Endodermal cell (in vitro differentiated cells): ENCODE data around the gene GAS2. TPM values are rescaled to one million over a fixed set of nuclear protein-coding genes. Genes with fewer than 3 reads are reported as not detected.

Source experiments
- DNase-seq: peaks from one replicate; pipeline ENCODE4 v3.0.0-alpha.2; 2017
- H3K27ac ChIP-seq: 2 replicates; pipeline ENCODE4 v1.5.1; 2013; ENCODE audit warnings: mild to moderate bottlenecking, low read depth, low read length, moderate library complexity
- H3K27me3 ChIP-seq: 2 replicates; pipeline ENCODE4 v1.6.1; 2013; ENCODE audit warnings: mild to moderate bottlenecking, low read length, moderate library complexity; ENCODE audit not compliant: insufficient read depth, control insufficient read depth, poor library complexity, severe bottlenecking
- H3K36me3 ChIP-seq: 2 replicates; pipeline ENCODE4 v1.7.0; 2013; ENCODE audit warnings: mild to moderate bottlenecking, low read length, moderate library complexity; ENCODE audit not compliant: control insufficient read depth, insufficient read depth
- H3K4me1 ChIP-seq: one replicate; pipeline ENCODE4 v1.7.0; 2013; ENCODE audit warnings: low read length; ENCODE audit not compliant: control insufficient read depth, insufficient read depth
- H3K4me3 ChIP-seq: 2 replicates; pipeline ENCODE4 v1.5.1; 2013; ENCODE audit warnings: mild to moderate bottlenecking, low read length, moderate library complexity
- H3K9ac ChIP-seq: 2 replicates; pipeline ENCODE4 v1.6.1; 2013; ENCODE audit warnings: mild to moderate bottlenecking, low read length, moderate library complexity; ENCODE audit not compliant: poor library complexity, severe bottlenecking; ENCODE audit errors: extremely low read depth
- H3K9me3 ChIP-seq: 2 replicates; pipeline ENCODE4 v1.6.1; 2013; ENCODE audit warnings: mild to moderate bottlenecking, low read length, moderate library complexity; ENCODE audit not compliant: control insufficient read depth
- H3K27ac Mint-ChIP-seq: 2 replicates; pipeline ENCODE4 v1.8.0; 2020; ENCODE audit warnings: mixed read lengths
- H3K27me3 Mint-ChIP-seq: 2 replicates; pipeline ENCODE4 v1.8.0; 2021; ENCODE audit warnings: mild to moderate bottlenecking, mixed read lengths; ENCODE audit not compliant: insufficient read depth
- H3K36me3 Mint-ChIP-seq: 2 replicates; pipeline ENCODE4 v1.8.0; 2020; ENCODE audit warnings: low read depth, mixed read lengths
- H3K4me1 Mint-ChIP-seq: 2 replicates; pipeline ENCODE4 v1.8.0; 2020; ENCODE audit warnings: mixed read lengths
- H3K4me3 Mint-ChIP-seq: 2 replicates; pipeline ENCODE4 v1.8.0; 2020; ENCODE audit warnings: mild to moderate bottlenecking, moderate library complexity, mixed read lengths
- H3K9me3 Mint-ChIP-seq: 2 replicates; pipeline ENCODE4 v1.8.0; 2020; ENCODE audit warnings: mild to moderate bottlenecking, mixed read lengths
- CTCF ChIP-seq: fragments of 200-600 bp; sonication (generic); conservative IDR thresholded peaks from 2 replicates; pipeline ENCODE4 v1.5.0; 2021; ENCODE audit warnings: antibody characterized with exemption, mild to moderate bottlenecking
- WGBS, 2 experiments: methylation state at CpG; one replicate each; pipeline versions ENCODE4 v1.1.5 to v1.1.7; 2013; ENCODE audit warnings: missing lambda C conversion rate in 2 of 2, mixed read lengths in 1 of 2; ENCODE audit not compliant: insufficient coverage in 1 of 2, insufficient read length in 1 of 2; 5-methylcytosine and 5-hydroxymethylcytosine counted together
- total RNA-seq, 2 donors: library from RNA; stranded (reverse); fragmentation: NEBNext Ultra II Directional in 1 of 2; extraction: Animal tissue kit (Norgen Biotek cat#: 25700) in 1 of 2; gene quantifications; 2 replicates in 1 of 2; 3 replicates in 1 of 2; pipeline ENCODE4 v1.2.1, GENCODE V29; 2021

Gene GAS2
- total RNA-seq, 2 donors from 2014 or later: 3.0 to 4.1 TPM

DNA sequence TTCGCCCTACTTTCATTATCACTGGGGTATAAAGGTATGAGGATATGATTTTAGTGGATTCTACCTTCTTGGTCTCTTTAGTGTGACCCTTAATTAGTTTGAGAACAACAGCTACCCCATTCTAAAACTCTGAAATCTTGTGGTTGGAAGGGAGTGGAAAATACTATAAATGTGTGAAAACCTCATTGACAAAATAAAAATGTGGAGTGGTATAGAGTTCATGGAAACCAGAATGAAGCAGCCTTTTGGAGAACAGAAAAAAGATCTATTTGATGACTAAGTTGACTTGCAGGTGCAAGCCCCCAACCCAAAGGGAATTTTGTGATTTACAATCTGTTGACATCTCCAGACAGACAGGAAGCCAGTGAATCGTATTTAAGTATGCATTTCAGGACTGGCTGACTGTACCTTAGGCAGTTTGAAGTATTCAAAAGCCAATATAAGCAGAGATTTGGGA, 75.8 kb downstream of the GAS2 start:
- Mint-ChIP-seq H3K4me3 (no peak overlapping the region), H3K9me3 (no peaks in the 10 kb centered on the region), H3K27me3 (no peaks in the 10 kb centered on the region), H3K27ac (no peak overlapping the region), H3K4me1 (no peaks in the 10 kb centered on the region), H3K36me3 (no peaks in the 10 kb centered on the region)
- Histone ChIP-seq H3K4me1 (no peaks in the 10 kb centered on the region), H3K27me3 (no peaks in the 10 kb centered on the region), H3K4me3 (no peak overlapping the region), H3K9ac (no peak overlapping the region), H3K27ac (no peak overlapping the region), H3K9me3 (no peaks in the 10 kb centered on the region), H3K36me3 (no peaks in the 10 kb centered on the region)
- WGBS, 2 experiments: 79 to 96% methylated on average over 1 to 2 of the region's 2 CpGs
- no peak for DNase-seq
- no peak for TF ChIP-seq CTCF

- Histone ChIP-seq H3K4me1 (peaks cover 8% of the 10 kb centered on the region), H3K9me3 (no peaks in the 10 kb centered on the region), H3K4me3 (no peak overlapping the region), H3K9ac (no peak overlapping the region), H3K27me3 (no peaks in the 10 kb centered on the region), H3K27ac (no peak overlapping the region), H3K36me3 (no peaks in the 10 kb centered on the region)
- Mint-ChIP-seq H3K4me3 (no peak overlapping the region), H3K9me3 (no peaks in the 10 kb centered on the region), H3K27ac (no peak overlapping the region), H3K4me1 (peaks cover 15% of the 10 kb centered on the region), H3K27me3 (no peaks in the 10 kb centered on the region), H3K36me3 (no peaks in the 10 kb centered on the region)
- no peak for DNase-seq
- WGBS, 2 experiments: 77 to 89% methylated on average over 2 of the region's 2 CpGs
- TF ChIP-seq CTCF: no peak
Observed at GRCh38 chr11:22749536-22749935, 83.1 kb downstream of the GAS2 start.

GRCh38 chr11:22752908-22753310, 86.5 kb downstream of the GAS2 start:
- H3K27me3 ChIP-seq: no peaks in the 10 kb centered on the region
- no peak for TF ChIP-seq CTCF
- no peaks in the 10 kb centered on the region for H3K9me3 ChIP-seq
- peaks cover 8% of the 10 kb centered on the region for H3K4me1 ChIP-seq
- no peak overlapping the region for H3K9ac ChIP-seq
- no peak overlapping the region for H3K4me3 ChIP-seq
- no peaks in the 10 kb centered on the region for H3K36me3 ChIP-seq
- no peak for DNase-seq
- Mint-ChIP-seq H3K27me3 (no peaks in the 10 kb centered on the region), H3K9me3 (no peaks in the 10 kb centered on the region), H3K4me3 (no peak overlapping the region), H3K4me1 (peaks cover 15% of the 10 kb centered on the region), H3K27ac (no peak overlapping the region), H3K36me3 (no peaks in the 10 kb centered on the region)
- no peak overlapping the region for H3K27ac ChIP-seq
- 82 to 100% methylated on average over 1 to 2 of the region's 3 CpGs for WGBS, 2 experiments
